ENCODE results near the gene CCDC171.

- TF ChIP-seq POLR2A (IDR thresholded peaks at IDR 0.05) (no peak), CTCF (IDR thresholded peaks at IDR 0.05) (no peak)
These were observed 289.2 kb downstream of the CCDC171 start for GRCh38 chr9:15842051-15842450.
